ENCODE measurements around the gene COMMD4. TPM values are rescaled to one million over a fixed set of nuclear protein-coding genes. Genes with fewer than 3 reads are reported as not detected.

COMMD4 gene
- polyA plus RNA-seq, 1 of the 3 experiments (the other 2 are of a cell fraction) = 223 TPM

DNA sequence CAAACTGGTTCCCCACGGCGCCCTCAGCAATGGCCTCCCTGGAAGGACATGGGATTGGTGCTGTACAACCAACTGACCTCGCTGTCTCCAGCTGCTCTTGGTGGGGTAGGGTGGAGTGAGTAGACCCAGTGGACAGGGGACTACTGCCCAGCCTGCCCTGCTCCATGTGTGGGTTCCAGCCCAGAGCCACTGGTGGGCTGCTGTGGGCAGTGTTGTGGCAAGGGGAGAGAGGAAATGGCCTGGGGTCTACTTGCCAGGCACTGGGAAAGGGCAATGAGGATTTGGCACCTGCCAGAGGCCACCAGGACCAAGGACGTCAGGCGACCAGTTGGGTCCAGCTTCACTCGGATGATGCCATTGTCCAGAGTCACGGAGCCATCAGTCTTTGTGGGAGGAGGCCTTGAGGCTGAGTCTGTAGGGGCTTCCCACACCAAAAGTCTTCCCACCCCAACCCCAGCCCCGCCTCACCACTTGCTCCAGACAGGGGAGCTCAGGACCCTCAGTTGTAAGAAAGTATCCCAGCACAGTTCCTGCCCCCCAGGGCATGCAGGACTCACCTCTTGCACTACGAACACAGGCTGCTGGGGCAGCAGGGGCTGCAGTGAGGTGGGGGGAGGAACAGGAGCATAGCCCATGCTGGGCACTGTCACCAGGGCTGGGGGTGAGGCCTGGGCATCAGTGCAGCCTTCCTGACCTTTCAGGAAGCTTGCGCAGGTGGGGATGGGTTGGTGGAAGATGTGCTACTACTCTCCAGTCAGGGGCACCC lies 23.1 kb downstream of the COMMD4 start:
- no peaks in the 10 kb centered on the region for H3K9me3 ChIP-seq
- H3K27me3 ChIP-seq (ENCODE audit: insufficient read depth) = no peaks in the 10 kb centered on the region
- no peak for DNase-seq
- no peak overlapping the region for H3K27ac ChIP-seq (ENCODE audit: low read depth in 2 of 2, low read length in 1 of 2)
- TF ChIP-seq CHD2 (IDR thresholded peaks at IDR 0.05; ENCODE audit: low read length, partially characterized antibody) = no peak
- TF ChIP-seq, protein P1, sequence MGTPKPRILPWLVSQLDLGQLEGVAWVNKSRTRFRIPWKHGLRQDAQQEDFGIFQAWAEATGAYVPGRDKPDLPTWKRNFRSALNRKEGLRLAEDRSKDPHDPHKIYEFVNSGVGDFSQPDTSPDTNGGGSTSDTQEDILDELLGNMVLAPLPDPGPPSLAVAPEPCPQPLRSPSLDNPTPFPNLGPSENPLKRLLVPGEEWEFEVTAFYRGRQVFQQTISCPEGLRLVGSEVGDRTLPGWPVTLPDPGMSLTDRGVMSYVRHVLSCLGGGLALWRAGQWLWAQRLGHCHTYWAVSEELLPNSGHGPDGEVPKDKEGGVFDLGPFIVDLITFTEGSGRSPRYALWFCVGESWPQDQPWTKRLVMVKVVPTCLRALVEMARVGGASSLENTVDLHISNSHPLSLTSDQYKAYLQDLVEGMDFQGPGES (IDR thresholded peaks at IDR 0.05; ENCODE audit: low read depth, low read length) = no peak
- TF ChIP-seq, protein P2, sequence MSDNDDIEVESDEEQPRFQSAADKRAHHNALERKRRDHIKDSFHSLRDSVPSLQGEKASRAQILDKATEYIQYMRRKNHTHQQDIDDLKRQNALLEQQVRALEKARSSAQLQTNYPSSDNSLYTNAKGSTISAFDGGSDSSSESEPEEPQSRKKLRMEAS (IDR thresholded peaks at IDR 0.05; ENCODE audit: low read depth) = no peak
- no peaks in the 10 kb centered on the region for H3K4me1 ChIP-seq (ENCODE audit: control insufficient read depth in 1 of 2, insufficient read depth in 2 of 2, low read depth in 1 of 2, low read length in 1 of 2)
- peaks cover 0 to 58% of the 10 kb centered on the region in 2 experiments for H3K36me3 ChIP-seq (replicated peaks in 1 of 2; ENCODE audit: control insufficient read depth in 1 of 2, insufficient read depth in 2 of 2, low read length in 1 of 2)
- H3K4me2 ChIP-seq = no peak overlapping the region
- ChIA-PET POLR2A (interaction anchor here (1.1 kb wide), 1 partner anchor 9 kb away, joined by 6 read pairs; the partner anchor contains the start of gene MAN2C1), CTCF (interaction anchor here (0.8 kb wide), 1 partner anchor 9 kb away, joined by 4 read pairs; no protein-coding TSS in a partner anchor)
- no peaks in the 10 kb centered on the region for H4K20me1 ChIP-seq (ENCODE audit: insufficient read depth)
- H3K9me2 ChIP-seq = no peaks in the 10 kb centered on the region
- H3K4me3 ChIP-seq (ENCODE audit: low read depth in 2 of 2, low read length in 1 of 2) = no peak overlapping the region
- H3K79me2 ChIP-seq (ENCODE audit: insufficient read depth) = no peaks in the 10 kb centered on the region
- WGBS (ENCODE audit: low lambda C conversion rate) = 100% methylated on average over 4 of the region's 10 CpGs
- H2AFZ ChIP-seq (ENCODE audit: low read depth) = no peak overlapping the region
- H3F3A ChIP-seq (replicated peaks; ENCODE audit: insufficient read depth) = no peaks in the 10 kb centered on the region
- H3K9ac ChIP-seq = no peak overlapping the region

DNA sequence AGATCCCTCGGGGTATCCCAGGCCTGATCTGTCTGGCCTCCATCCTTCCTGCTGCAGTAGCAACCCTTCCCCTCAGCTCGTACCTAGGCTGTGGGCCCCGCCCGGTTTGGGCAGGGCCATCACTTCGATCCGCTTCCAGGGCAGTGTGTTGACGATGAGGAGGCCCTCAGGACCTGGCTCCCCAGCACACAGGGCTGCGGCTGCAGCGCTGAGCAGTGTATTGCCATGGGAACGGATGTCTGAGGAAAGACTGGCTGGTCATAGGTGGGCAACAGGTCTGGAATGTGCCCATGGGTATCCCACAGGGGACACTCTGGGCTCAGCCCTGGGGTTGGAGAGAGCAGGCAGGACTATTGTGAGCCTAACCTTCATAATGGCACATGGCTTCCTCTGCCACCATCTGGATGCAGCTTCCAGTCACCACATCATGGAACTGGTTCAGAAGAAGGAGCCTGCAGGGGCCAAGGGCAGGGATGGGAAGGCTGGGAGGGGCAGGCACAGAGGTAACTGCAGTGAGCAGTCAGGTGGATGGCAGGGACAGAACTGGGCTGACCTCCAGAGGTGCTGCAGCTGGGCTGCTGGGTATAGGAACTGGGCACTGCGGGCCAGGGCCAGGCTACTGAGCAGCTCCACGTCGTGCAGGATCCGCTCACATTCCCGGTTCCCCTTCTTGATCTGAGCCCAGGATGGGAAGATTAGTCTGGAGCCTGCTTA lies 23.8 kb downstream of the COMMD4 start:
- no peaks in the 10 kb centered on the region for H4K20me1 ChIP-seq (ENCODE audit: insufficient read depth)
- H3K27ac ChIP-seq (ENCODE audit: low read depth in 2 of 2, low read length in 1 of 2) = no peak overlapping the region
- TF ChIP-seq EZH2phosphoT487 (IDR thresholded peaks at IDR 0.05; ENCODE audit: borderline replicate concordance, low read depth) = no peak
- no peaks in the 10 kb centered on the region for H3K9me2 ChIP-seq
- no peaks in the 10 kb centered on the region for H3K4me1 ChIP-seq (ENCODE audit: control insufficient read depth in 1 of 2, insufficient read depth in 2 of 2, low read depth in 1 of 2, low read length in 1 of 2)
- WGBS (ENCODE audit: low lambda C conversion rate) = 89% methylated on average over 6 of the region's 15 CpGs
- H3F3A ChIP-seq (replicated peaks; ENCODE audit: insufficient read depth) = no peaks in the 10 kb centered on the region
- no peaks in the 10 kb centered on the region for H3K79me2 ChIP-seq (ENCODE audit: insufficient read depth)
- ChIA-PET CTCF (interaction anchor here (0.7 to 0.8 kb wide), 2 partner anchors 8 to 13 kb away, joined by 3 to 4 read pairs; no protein-coding TSS in a partner anchor), POLR2A (interaction anchor here (1.1 kb wide), 1 partner anchor 8 kb away, joined by 6 read pairs; the partner anchor contains the start of gene MAN2C1)
- H3K4me2 ChIP-seq = no peak overlapping the region
- no peak overlapping the region for H3K9ac ChIP-seq
- H3K9me3 ChIP-seq = no peaks in the 10 kb centered on the region
- peaks cover under 1 to 63% of the 10 kb centered on the region in 2 experiments for H3K36me3 ChIP-seq (replicated peaks in 1 of 2; ENCODE audit: control insufficient read depth in 1 of 2, insufficient read depth in 2 of 2, low read length in 1 of 2)
- DNase-seq = no peak
- no peaks in the 10 kb centered on the region for H3K27me3 ChIP-seq (ENCODE audit: insufficient read depth)
- no peak overlapping the region for H2AFZ ChIP-seq (ENCODE audit: low read depth)
- no peak overlapping the region for H3K4me3 ChIP-seq (ENCODE audit: low read depth in 2 of 2, low read length in 1 of 2)

DNA sequence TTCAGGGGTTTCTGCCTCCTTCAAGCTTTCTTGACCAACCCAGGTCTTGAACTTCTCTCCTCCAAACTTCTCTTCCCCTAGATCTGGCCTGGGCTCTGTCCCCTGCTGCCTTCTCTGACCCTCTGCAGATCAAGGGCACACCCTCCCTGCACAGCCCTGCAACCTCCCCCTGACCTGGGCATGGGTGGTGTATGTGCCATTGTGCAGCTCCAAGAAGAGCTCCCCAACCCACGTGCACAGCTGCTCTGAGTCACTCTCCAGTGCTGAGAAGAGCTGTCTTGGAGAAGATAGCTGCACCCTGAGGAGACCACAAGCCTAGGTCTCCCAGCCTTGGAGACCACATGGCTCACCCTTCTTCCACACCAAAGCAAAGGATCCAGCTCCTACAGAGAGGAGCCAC lies 24.5 kb downstream of the COMMD4 start:
- CTCF ChIA-PET = interaction anchor here (0.7 to 0.8 kb wide), 2 partner anchors 12 kb away, joined by 3 read pairs; no protein-coding TSS in a partner anchor
- Histone ChIP-seq H3K27me3 (ENCODE audit: insufficient read depth) (no peaks in the 10 kb centered on the region), H3K27ac (ENCODE audit: low read depth in 2 of 2, low read length in 1 of 2) (no peak overlapping the region), H3K4me3 (ENCODE audit: low read depth in 2 of 2, low read length in 1 of 2) (no peak overlapping the region), H3K79me2 (ENCODE audit: insufficient read depth) (no peaks in the 10 kb centered on the region), H3K9me3 (no peaks in the 10 kb centered on the region), H3K4me2 (no peak overlapping the region), H3K9me2 (no peaks in the 10 kb centered on the region), H4K20me1 (ENCODE audit: insufficient read depth) (no peaks in the 10 kb centered on the region), H3K36me3 (replicated peaks in 1 of 2; ENCODE audit: control insufficient read depth in 1 of 2, insufficient read depth in 2 of 2, low read length in 1 of 2) (peaks cover 7 to 62% of the 10 kb centered on the region in 2 experiments), H3F3A (replicated peaks; ENCODE audit: insufficient read depth) (no peaks in the 10 kb centered on the region), H3K4me1 (ENCODE audit: control insufficient read depth in 1 of 2, insufficient read depth in 2 of 2, low read depth in 1 of 2, low read length in 1 of 2) (no peaks in the 10 kb centered on the region), H3K9ac (no peak overlapping the region), H2AFZ (ENCODE audit: low read depth) (no peak overlapping the region)
- WGBS (ENCODE audit: low lambda C conversion rate) = 14% methylated on average over 1 of the region's 1 CpG
- no peak for DNase-seq
- POLR2A ChIA-PET = interaction anchor here (1.1 kb wide), 1 partner anchor 8 kb away, joined by 6 read pairs; the partner anchor contains the start of gene MAN2C1
- TF ChIP-seq RCOR1 (IDR thresholded peaks at IDR 0.05; ENCODE audit: low read length) (no peak), JUND (IDR thresholded peaks at IDR 0.05) (no peak), YY1 (IDR thresholded peaks at IDR 0.05; ENCODE audit: low read depth) (no peak), MXI1 (IDR thresholded peaks at IDR 0.05; ENCODE audit: low read depth, low read length) (no peak), CHD2 (IDR thresholded peaks at IDR 0.05; ENCODE audit: low read length, partially characterized antibody) (no peak), TCF12 (IDR thresholded peaks at IDR 0.05) (no peak), GATA2 (CRISPR knock-in tag; IDR thresholded peaks at IDR 0.05) (no peak), TEAD4 (IDR thresholded peaks at IDR 0.05; ENCODE audit: borderline replicate concordance, insufficient read depth) (no peak)
- TF ChIP-seq, protein P3, sequence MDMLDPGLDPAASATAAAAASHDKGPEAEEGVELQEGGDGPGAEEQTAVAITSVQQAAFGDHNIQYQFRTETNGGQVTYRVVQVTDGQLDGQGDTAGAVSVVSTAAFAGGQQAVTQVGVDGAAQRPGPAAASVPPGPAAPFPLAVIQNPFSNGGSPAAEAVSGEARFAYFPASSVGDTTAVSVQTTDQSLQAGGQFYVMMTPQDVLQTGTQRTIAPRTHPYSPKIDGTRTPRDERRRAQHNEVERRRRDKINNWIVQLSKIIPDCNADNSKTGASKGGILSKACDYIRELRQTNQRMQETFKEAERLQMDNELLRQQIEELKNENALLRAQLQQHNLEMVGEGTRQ (IDR thresholded peaks at IDR 0.05; ENCODE audit: borderline replicate concordance, low read depth, low read length) = no peak
- TF ChIP-seq, protein P4, sequence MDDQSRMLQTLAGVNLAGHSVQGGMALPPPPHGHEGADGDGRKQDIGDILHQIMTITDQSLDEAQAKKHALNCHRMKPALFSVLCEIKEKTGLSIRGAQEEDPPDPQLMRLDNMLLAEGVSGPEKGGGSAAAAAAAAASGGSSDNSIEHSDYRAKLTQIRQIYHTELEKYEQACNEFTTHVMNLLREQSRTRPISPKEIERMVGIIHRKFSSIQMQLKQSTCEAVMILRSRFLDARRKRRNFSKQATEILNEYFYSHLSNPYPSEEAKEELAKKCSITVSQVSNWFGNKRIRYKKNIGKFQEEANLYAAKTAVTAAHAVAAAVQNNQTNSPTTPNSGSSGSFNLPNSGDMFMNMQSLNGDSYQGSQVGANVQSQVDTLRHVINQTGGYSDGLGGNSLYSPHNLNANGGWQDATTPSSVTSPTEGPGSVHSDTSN (IDR thresholded peaks at IDR 0.05) = no peak

Measured in SK-N-SH (cell line).